GM12892 (cell line): ENCODE data around the gene ZNF710.

Experiments
- POLR2AphosphoS5 ChIP-seq: IDR thresholded peaks from 2 replicates; pipeline ENCODE4 v1.6.1; 2011; ENCODE audit warnings: low read depth, low read length, control low read depth
- TAF1 ChIP-seq: IDR thresholded peaks from 2 replicates; pipeline ENCODE4 v1.6.1; 2011; ENCODE audit warnings: low read depth, mild to moderate bottlenecking, control low read depth, low read length, borderline replicate concordance

GRCh38 chr15:90020021-90020735, 19.1 kb downstream of the ZNF710 start:
- TF ChIP-seq POLR2AphosphoS5 (no peak), TAF1 (no peak)
